Endothelial cell of umbilical vein (primary cell): ENCODE results near the gene MAP3K14. TPM values are rescaled to one million over a fixed set of nuclear protein-coding genes. Genes with fewer than 3 reads are reported as not detected.

Experiments
- BruUV-seq: library from RNA; stranded (reverse); fragments of 400-500 nt; replicated peaks from 2 replicates; lab custom pipeline; 2021; lab: Mats Ljungman, UMichigan
- CTCF ChIA-PET: fragments of 300-600, 350-600 bp; sonication (Branson Sonifier 250); formaldehyde crosslinking; loops from one replicate; lab custom pipeline; 2021; ENCODE audit warnings: antibody characterized with exemption, inconsistent platforms; lab: Charles Lee
- POLR2A ChIA-PET: fragments of 300-600, 350-600 bp; sonication (Branson Sonifier 250); formaldehyde crosslinking; loops from one replicate; lab custom pipeline; 2021; ENCODE audit warnings: antibody characterized with exemption, inconsistent platforms; lab: Charles Lee
- DNase-seq: peaks from one replicate; pipeline ENCODE4 v3.0.0-alpha.2; 2011; ENCODE audit warnings: low read depth, low spot score
- FAIRE-seq: peaks from 2 replicates; lab custom pipeline; 2011; peaks lifted over from hg19 to GRCh38; lab: Jason Lieb, UNC
- H2AFZ ChIP-seq: 2 replicates; pipeline ENCODE4 v1.6.0; 2012; ENCODE audit warnings: low read depth, low read length, control low read depth, inconsistent platforms
- H3K27ac ChIP-seq: 2 replicates; pipeline ENCODE4 v1.5.1; 2011; ENCODE audit warnings: low read depth, mild to moderate bottlenecking, control low read depth, low read length, moderate library complexity; ENCODE audit not compliant: insufficient read depth
- H3K27me3 ChIP-seq, 2 experiments: 2 replicates each; pipeline versions ENCODE4 v1.6.0 to v1.6.1; 2011; ENCODE audit warnings: low read length in 2 of 2, mixed read lengths in 1 of 2; ENCODE audit not compliant: control insufficient read depth in 2 of 2, insufficient read depth in 2 of 2
- H3K36me3 ChIP-seq, 2 experiments: 2 replicates in 1 of 2; 3 replicates in 1 of 2; pipeline ENCODE4 v1.5.1; 2011; ENCODE audit warnings: low read length in 2 of 2, mild to moderate bottlenecking in 1 of 2, moderate library complexity in 1 of 2; ENCODE audit not compliant: control insufficient read depth in 2 of 2, insufficient read depth in 2 of 2; ENCODE audit errors: extremely low read depth in 1 of 2
- H3K4me1 ChIP-seq: 3 replicates; pipeline ENCODE4 v1.5.1; 2011; ENCODE audit warnings: mild to moderate bottlenecking, low read length; ENCODE audit not compliant: control insufficient read depth, insufficient read depth; ENCODE audit errors: extremely low read depth
- H3K4me2 ChIP-seq: 2 replicates; pipeline ENCODE4 v1.6.1; 2011; ENCODE audit warnings: low read length, control low read depth, mixed read lengths; ENCODE audit not compliant: insufficient read depth
- H3K4me3 ChIP-seq, 3 experiments: fragments of 200-600 bp in 1 of 3; sonication (generic), shearing (Covaris generic) in 1 of 3; replicated peaks in 1 of 3; 2 replicates each; pipeline ENCODE4 v1.5.1; 2011 to 2016; ENCODE audit warnings: control low read depth in 3 of 3, low read length in 3 of 3, mild to moderate bottlenecking in 2 of 3, inconsistent platforms in 1 of 3, low read depth in 1 of 3, moderate library complexity in 1 of 3; ENCODE audit not compliant: insufficient read depth in 1 of 3
- H3K79me2 ChIP-seq: 2 replicates; pipeline ENCODE4 v1.6.0; 2012; ENCODE audit warnings: low read length, inconsistent platforms; ENCODE audit not compliant: control insufficient read depth, insufficient read depth
- H3K9ac ChIP-seq: replicated peaks from 2 replicates; pipeline ENCODE3; 2011; ENCODE audit warnings: low read length, control low read depth; ENCODE audit not compliant: insufficient read depth; ENCODE audit errors: extremely low read depth
- H3K9me1 ChIP-seq: replicated peaks from 3 replicates; pipeline ENCODE4 v1.6.0; 2011; ENCODE audit warnings: mild to moderate bottlenecking, low read length; ENCODE audit not compliant: control insufficient read depth, insufficient read depth; ENCODE audit errors: extremely low read depth
- H3K9me3 ChIP-seq: replicated peaks from 2 replicates; pipeline ENCODE4 v1.5.1; 2012; ENCODE audit warnings: low read length, inconsistent platforms; ENCODE audit not compliant: control insufficient read depth, insufficient read depth
- H4K20me1 ChIP-seq: replicated peaks from 2 replicates; pipeline ENCODE3; 2011; ENCODE audit warnings: mild to moderate bottlenecking, low read length; ENCODE audit not compliant: control insufficient read depth, insufficient read depth; ENCODE audit errors: extremely low read depth
- EZH2 ChIP-seq: IDR thresholded peaks from 2 replicates; pipeline ENCODE4 v1.6.1; 2012; ENCODE audit warnings: borderline replicate concordance, low read depth, mild to moderate bottlenecking, moderate library complexity, low read length, inconsistent platforms; ENCODE audit not compliant: severe bottlenecking
- FOS ChIP-seq: IDR thresholded peaks from 2 replicates; pipeline ENCODE4 v1.6.1; 2011; ENCODE audit warnings: mild to moderate bottlenecking, low read length, moderate library complexity, borderline replicate concordance; ENCODE audit not compliant: insufficient read depth
- GATA2 ChIP-seq: IDR thresholded peaks from 2 replicates; pipeline ENCODE4 v1.7.0; 2011; ENCODE audit warnings: low read depth, mild to moderate bottlenecking, moderate library complexity, mixed read lengths, low read length; ENCODE audit not compliant: insufficient read length, insufficient read depth
- JUN ChIP-seq: IDR thresholded peaks from 2 replicates; pipeline ENCODE4 v1.6.1; 2011; ENCODE audit warnings: borderline replicate concordance, low read depth; ENCODE audit not compliant: insufficient read length, insufficient read depth
- MYC ChIP-seq: IDR thresholded peaks from one replicate; pipeline ENCODE4 v1.6.1; 2011; ENCODE audit warnings: mild to moderate bottlenecking, low read depth, low read length
- POLR2A ChIP-seq: IDR thresholded peaks from 2 replicates; pipeline ENCODE4 v1.6.1; 2012; ENCODE audit warnings: low read depth, mild to moderate bottlenecking, control low read depth, low read length
- POLR2AphosphoS5 ChIP-seq: IDR thresholded peaks from 2 replicates; pipeline ENCODE4 v1.6.1; 2012; ENCODE audit warnings: low read depth, mild to moderate bottlenecking, control low read depth, low read length, moderate library complexity; ENCODE audit not compliant: insufficient read depth
- dilution Hi-C: fragments of 300-500 bp; cut with MboI; formaldehyde crosslinking; loops from one replicate; pipeline ENCODE4 v1.15.0; 2019; ENCODE audit warnings: low sequenced_read_pairs; ENCODE audit not compliant: extremely low pct_ligation_motif_present
- intact Hi-C: fragments of 100-400 bp; cut with micrococcal nuclease; formaldehyde crosslinking; loops from one replicate; pipeline ENCODE4 v1.10.0; 2022
- polyA plus RNA-seq, 4 experiments: library from polyadenylated mRNA; depleted of rRNA in 3 of 4; stranded (reverse) in 3 of 4; unstranded in 1 of 4; fragments of >200 nt; gene quantifications; 2 replicates each; pipeline versions ENCODE4 v1.2.1 to v1.2.3, GENCODE V29; 2011 to 2012; ENCODE audit warnings: missing spikeins in 1 of 4
- total RNA-seq: library from RNA; stranded (reverse); gene quantifications from 2 replicates; pipeline ENCODE4 v1.2.3, GENCODE V29; 2021
- TF ChIP-seq, protein P1 (sequence below), 2 donors: IDR thresholded peaks; 1 replicate in 1 of 2; 2 replicates in 1 of 2; pipeline ENCODE4 v1.5.1; 2011; ENCODE audit warnings: low read length in 2 of 2, mild to moderate bottlenecking in 2 of 2, moderate library complexity in 2 of 2, control low read depth in 1 of 2, inconsistent platforms in 1 of 2, low read depth in 1 of 2; ENCODE audit not compliant: insufficient read depth in 1 of 2; ENCODE audit errors: extremely low read depth in 1 of 2
- TF ChIP-seq, protein P2 (sequence below): IDR thresholded peaks from 2 replicates; pipeline ENCODE4 v1.6.1; 2011; ENCODE audit not compliant: insufficient read depth, insufficient read length

The MAP3K14 gene
- total and polyA plus RNA-seq, 2 donors (not counting 3 experiments of a cell fraction or from before 2014, with no cell fraction given): 5.4 to 9.8 TPM

DNA sequence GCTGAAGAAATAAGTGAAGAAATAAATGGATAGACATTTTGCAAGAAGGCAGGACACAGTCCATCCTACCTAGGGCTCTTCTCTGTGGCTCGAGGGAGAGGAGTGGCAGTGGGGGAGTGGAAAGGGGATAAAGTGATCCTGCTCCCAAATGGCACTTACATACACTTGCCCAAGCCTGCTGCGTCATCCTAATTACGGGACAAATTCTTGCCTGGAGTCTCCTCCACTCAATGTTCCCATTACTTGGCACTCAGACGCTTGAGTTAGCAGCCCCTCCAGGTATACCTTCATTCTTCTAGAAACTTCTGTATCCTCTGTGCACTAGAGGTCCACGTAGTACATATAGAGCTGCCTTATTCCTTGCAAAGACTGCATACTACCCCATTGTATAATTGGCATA lies 15.7 kb upstream of the MAP3K14 start:
- Histone ChIP-seq H3K9me3 (no peaks in the 10 kb centered on the region), H3K4me2 (no peak overlapping the region), H3K9me1 (no peaks in the 10 kb centered on the region), H3K27me3 (no peaks in the 10 kb centered on the region), H4K20me1 (no peaks in the 10 kb centered on the region), H3K4me3 (no peak overlapping the region), H3K79me2 (no peaks in the 10 kb centered on the region), H3K4me1 (peaks cover 10% of the 10 kb centered on the region), H3K9ac (no peak overlapping the region), H3K27ac (no peak overlapping the region), H3K36me3 (no peaks in the 10 kb centered on the region), H2AFZ (no peak overlapping the region)
- ChIA-PET POLR2A (no interaction called here), CTCF (interaction anchor here (0.8 to 1.7 kb wide), 5 partner anchors 9 to 55 kb away, joined by 3 to 11 read pairs (median 3); partner anchors contain the start of gene MAP3K14)
- FAIRE-seq (no peak), DNase-seq (no peak)
- intact Hi-C loops: no loop called here
- dilution Hi-C loops: no loop called here
- no peak for TF ChIP-seq POLR2AphosphoS5
- no peak for TF ChIP-seq EZH2
- TF ChIP-seq, protein P1, sequence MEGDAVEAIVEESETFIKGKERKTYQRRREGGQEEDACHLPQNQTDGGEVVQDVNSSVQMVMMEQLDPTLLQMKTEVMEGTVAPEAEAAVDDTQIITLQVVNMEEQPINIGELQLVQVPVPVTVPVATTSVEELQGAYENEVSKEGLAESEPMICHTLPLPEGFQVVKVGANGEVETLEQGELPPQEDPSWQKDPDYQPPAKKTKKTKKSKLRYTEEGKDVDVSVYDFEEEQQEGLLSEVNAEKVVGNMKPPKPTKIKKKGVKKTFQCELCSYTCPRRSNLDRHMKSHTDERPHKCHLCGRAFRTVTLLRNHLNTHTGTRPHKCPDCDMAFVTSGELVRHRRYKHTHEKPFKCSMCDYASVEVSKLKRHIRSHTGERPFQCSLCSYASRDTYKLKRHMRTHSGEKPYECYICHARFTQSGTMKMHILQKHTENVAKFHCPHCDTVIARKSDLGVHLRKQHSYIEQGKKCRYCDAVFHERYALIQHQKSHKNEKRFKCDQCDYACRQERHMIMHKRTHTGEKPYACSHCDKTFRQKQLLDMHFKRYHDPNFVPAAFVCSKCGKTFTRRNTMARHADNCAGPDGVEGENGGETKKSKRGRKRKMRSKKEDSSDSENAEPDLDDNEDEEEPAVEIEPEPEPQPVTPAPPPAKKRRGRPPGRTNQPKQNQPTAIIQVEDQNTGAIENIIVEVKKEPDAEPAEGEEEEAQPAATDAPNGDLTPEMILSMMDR (IDR thresholded peaks at IDR 0.05; ENCODE audit: extremely low read depth in 1 of 2, insufficient read depth in 1 of 2, low read depth in 1 of 2, low read length in 2 of 2): no peak
- TF ChIP-seq GATA2: no peak
- TF ChIP-seq FOS: no peak
- TF ChIP-seq MYC: no peak
- no peak for TF ChIP-seq POLR2A
- TF ChIP-seq, protein P2, sequence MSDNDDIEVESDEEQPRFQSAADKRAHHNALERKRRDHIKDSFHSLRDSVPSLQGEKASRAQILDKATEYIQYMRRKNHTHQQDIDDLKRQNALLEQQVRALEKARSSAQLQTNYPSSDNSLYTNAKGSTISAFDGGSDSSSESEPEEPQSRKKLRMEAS: no peak
- no peak for TF ChIP-seq JUN
- BruUV-seq: no TSS peak
